CD4-positive, alpha-beta T cell (primary cell): ENCODE data around the gene ANXA6. TPM values are rescaled to one million over a fixed set of nuclear protein-coding genes. Genes with fewer than 3 reads are reported as not detected.
A peak's percentile ranks its signal among the peaks of the same experiment; 100 is the strongest.

Experiments used
- ATAC-seq: fragments of 200-7000 bp; cut with Tn5 transposase; one replicate; pipeline ENCODE4 v1.10.0; 2022; ENCODE audit warnings: mild to moderate bottlenecking; ENCODE audit not compliant: poor library complexity
- CTCF ChIA-PET: fragments of 350-600 bp; sonication (Branson Sonifier 250); formaldehyde crosslinking; loops from one replicate; lab custom pipeline; 2021; ENCODE audit warnings: antibody characterized with exemption, inconsistent platforms; lab: Charles Lee
- POLR2A ChIA-PET: fragments of 350-600 bp; sonication (Branson Sonifier 250); formaldehyde crosslinking; loops from one replicate; lab custom pipeline; 2021; ENCODE audit warnings: antibody characterized with exemption, inconsistent platforms; lab: Charles Lee
- DNase-seq, 14 experiments: peaks; one replicate each; pipeline ENCODE4 v3.0.0-alpha.2; 2013 to 2020; ENCODE audit warnings: mixed read lengths in 2 of 14
- H3K27ac ChIP-seq, 2 donors: one replicate each; pipeline versions ENCODE4 v1.5.1 to v1.7.0; 2013; ENCODE audit warnings: low read length in 2 of 2, low read depth in 1 of 2, mild to moderate bottlenecking in 1 of 2
- H3K27me3 ChIP-seq, 2 experiments: 1 replicate in 1 of 2; 2 replicates in 1 of 2; pipeline versions ENCODE4 v1.6.1 to v1.7.0; 2013; ENCODE audit warnings: low read length in 2 of 2, control low read depth in 1 of 2, mild to moderate bottlenecking in 1 of 2, moderate library complexity in 1 of 2; ENCODE audit not compliant: insufficient read depth in 2 of 2, control insufficient read depth in 1 of 2
- H3K36me3 ChIP-seq: one replicate; pipeline ENCODE4 v1.6.1; 2013; ENCODE audit warnings: low read length, control low read depth; ENCODE audit not compliant: insufficient read depth
- H3K4me1 ChIP-seq: one replicate; pipeline ENCODE4 v1.6.1; 2013; ENCODE audit warnings: low read length, control low read depth; ENCODE audit not compliant: insufficient read depth
- H3K4me3 ChIP-seq: one replicate; pipeline ENCODE4 v1.5.1; 2013; ENCODE audit warnings: mild to moderate bottlenecking, low read length, moderate library complexity
- H3K9me3 ChIP-seq, 2 experiments: 1 replicate in 1 of 2; 2 replicates in 1 of 2; pipeline versions ENCODE4 v1.6.1 to v1.7.0; 2013; ENCODE audit warnings: low read length in 2 of 2, mild to moderate bottlenecking in 2 of 2, control low read depth in 1 of 2, moderate library complexity in 1 of 2; ENCODE audit not compliant: control insufficient read depth in 1 of 2, insufficient read depth in 1 of 2
- H3K27ac Mint-ChIP-seq: one replicate; pipeline ENCODE4 v1.8.0; 2020; ENCODE audit warnings: mixed read lengths
- H3K27me3 Mint-ChIP-seq: one replicate; pipeline ENCODE4 v1.8.0; 2021; ENCODE audit warnings: mixed read lengths
- H3K36me3 Mint-ChIP-seq: one replicate; pipeline ENCODE4 v1.8.0; 2021; ENCODE audit warnings: low read depth, mixed read lengths
- H3K4me1 Mint-ChIP-seq: one replicate; pipeline ENCODE4 v1.8.0; 2021; ENCODE audit warnings: low read depth, mixed read lengths
- H3K4me3 Mint-ChIP-seq: one replicate; pipeline ENCODE4 v1.8.0; 2020; ENCODE audit warnings: mild to moderate bottlenecking, mixed read lengths
- H3K9me3 Mint-ChIP-seq: one replicate; pipeline ENCODE4 v1.8.0; 2020; ENCODE audit warnings: mixed read lengths
- intact Hi-C, 2 experiments: fragments of 100-400 bp; cut with DNase I in 1 of 2; cut with micrococcal nuclease in 1 of 2; formaldehyde crosslinking; loops; one replicate each; pipeline versions ENCODE4 v1.15.1 to v1.9.0; 2023 to 2025; cut with DNase I, micrococcal nuclease
- total RNA-seq, 174 experiments: library from RNA in 2 of 174; stranded (reverse) in 2 of 174; gene quantifications; one replicate each; pipeline ENCODE4 v1.2.3 and lab custom pipeline; 2021 to 2026
- TF ChIP-seq, protein P1 (sequence below): fragments of 200-600 bp; IDR thresholded peaks from one replicate; pipeline ENCODE4 v1.8.0; 2022; ENCODE audit warnings: antibody characterized with exemption, mild to moderate bottlenecking

The ANXA6 gene
- total RNA-seq, 2 experiments from 2014 or later, result 108 to 130 TPM

DNA sequence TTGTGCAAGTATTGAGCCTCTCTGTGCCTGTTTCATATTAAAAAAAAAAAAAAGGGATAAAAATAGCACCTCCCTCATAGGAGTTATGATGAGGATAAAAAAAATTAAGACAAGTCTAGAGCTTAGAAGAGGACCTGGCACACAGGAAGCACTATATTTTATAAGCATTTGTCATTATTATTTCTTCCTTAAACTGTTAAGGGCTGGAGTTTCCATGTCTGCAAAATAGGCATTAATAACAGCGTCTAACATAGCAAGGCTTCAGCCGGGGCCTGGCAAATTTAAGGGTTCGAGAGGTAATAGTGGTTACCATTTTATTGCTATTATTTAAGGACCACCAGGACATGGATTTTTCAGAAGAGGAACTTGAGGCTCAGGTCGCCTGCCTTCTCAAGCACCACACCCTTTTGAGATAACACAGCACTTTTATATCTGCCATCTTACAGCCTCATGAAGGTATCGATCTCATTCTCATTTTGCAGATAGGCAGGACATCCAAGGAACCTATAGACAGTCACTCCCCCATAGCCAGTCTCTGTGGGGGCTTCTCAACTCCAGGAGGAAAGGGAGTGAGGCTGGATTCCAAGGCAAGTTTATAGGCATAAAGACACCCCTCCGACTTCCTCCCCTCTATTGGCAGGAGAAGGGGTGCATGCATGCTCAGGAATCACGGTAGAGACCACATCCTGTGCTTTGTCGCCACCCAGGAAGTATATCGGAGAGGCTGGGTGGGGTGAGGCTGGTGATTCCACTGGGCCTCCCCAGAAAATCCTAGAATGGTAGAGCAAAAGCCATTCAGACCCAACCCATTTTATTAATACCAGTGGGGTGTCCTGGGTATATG, 2.4 kb downstream of the ANXA6 start:
- intact Hi-C loops, result loop anchor here in 1 of 2 experiments (2.0 to 5.0 kb wide), 3 partner anchors 14 to 97 kb away; partner anchors contain the start of gene GM2A
- ATAC-seq, result peak; percentile 60

DNA sequence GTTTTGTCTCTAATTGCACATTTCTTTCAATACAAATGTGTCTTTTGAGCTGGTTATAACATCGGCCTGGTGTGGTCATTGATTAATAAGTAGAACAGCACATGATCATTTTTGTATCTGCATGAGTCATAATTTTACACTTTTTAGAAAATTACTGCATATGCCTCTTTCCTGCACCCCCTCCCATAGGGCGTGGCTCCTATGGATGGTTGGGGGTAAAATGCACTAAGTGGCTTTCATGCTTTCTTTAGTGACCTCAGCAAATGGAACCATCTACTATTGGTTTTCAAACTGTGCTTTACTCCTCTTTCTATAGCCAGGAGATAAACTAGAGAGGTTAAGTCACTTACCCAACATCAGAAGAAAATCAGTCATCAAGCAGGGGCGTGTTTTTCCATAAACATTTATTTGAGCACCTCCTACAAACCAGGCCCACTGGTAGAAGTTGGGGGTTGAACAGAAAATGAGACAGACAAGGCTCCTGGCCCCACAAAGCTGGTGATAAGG, 3.8 kb downstream of the ANXA6 start:
- peaks cover 42% of the 10 kb centered on the region for H3K36me3 Mint-ChIP-seq
- peak overlapping the region; percentile 89 to 91 for H3K27ac ChIP-seq
- TF ChIP-seq, protein P1, sequence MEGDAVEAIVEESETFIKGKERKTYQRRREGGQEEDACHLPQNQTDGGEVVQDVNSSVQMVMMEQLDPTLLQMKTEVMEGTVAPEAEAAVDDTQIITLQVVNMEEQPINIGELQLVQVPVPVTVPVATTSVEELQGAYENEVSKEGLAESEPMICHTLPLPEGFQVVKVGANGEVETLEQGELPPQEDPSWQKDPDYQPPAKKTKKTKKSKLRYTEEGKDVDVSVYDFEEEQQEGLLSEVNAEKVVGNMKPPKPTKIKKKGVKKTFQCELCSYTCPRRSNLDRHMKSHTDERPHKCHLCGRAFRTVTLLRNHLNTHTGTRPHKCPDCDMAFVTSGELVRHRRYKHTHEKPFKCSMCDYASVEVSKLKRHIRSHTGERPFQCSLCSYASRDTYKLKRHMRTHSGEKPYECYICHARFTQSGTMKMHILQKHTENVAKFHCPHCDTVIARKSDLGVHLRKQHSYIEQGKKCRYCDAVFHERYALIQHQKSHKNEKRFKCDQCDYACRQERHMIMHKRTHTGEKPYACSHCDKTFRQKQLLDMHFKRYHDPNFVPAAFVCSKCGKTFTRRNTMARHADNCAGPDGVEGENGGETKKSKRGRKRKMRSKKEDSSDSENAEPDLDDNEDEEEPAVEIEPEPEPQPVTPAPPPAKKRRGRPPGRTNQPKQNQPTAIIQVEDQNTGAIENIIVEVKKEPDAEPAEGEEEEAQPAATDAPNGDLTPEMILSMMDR, result no peak
- ChIA-PET POLR2A (interaction anchor here (1.5 to 6.3 kb wide), 2 partner anchors 11 to 22 kb away, joined by 3 to 71 read pairs; no protein-coding TSS in a partner anchor), CTCF (interaction anchor here (0.5 to 4.7 kb wide), 5 partner anchors 11 to 1428 kb away, joined by 3 to 28 read pairs (median 7); no protein-coding TSS in a partner anchor)
- H3K36me3 ChIP-seq, result peaks cover 12% of the 10 kb centered on the region
- ATAC-seq (no peak), DNase-seq (peak in 2 of 14 experiments; percentile 27 to 50)
- H3K9me3 Mint-ChIP-seq, result no peaks in the 10 kb centered on the region
- no peaks in the 10 kb centered on the region for H3K9me3 ChIP-seq
- H3K4me3 Mint-ChIP-seq, result peak overlapping the region; percentile 40
- H3K4me1 ChIP-seq, result peaks cover 87% of the 10 kb centered on the region
- H3K4me3 ChIP-seq, result peak overlapping the region; percentile 99
- no peaks in the 10 kb centered on the region for H3K27me3 Mint-ChIP-seq
- H3K4me1 Mint-ChIP-seq, result peaks cover 92% of the 10 kb centered on the region
- H3K27me3 ChIP-seq, result no peaks in the 10 kb centered on the region
- peak overlapping the region; percentile 91 for H3K27ac Mint-ChIP-seq
- intact Hi-C loops, result loop anchor here in 1 of 2 experiments (2.0 kb wide), 1 partner anchor 13 kb away; no protein-coding TSS in a partner anchor

More for the DNA sequence above, 2.4 kb downstream of the ANXA6 start:
- ChIA-PET POLR2A (interaction anchor here (0.7 to 6.3 kb wide), 12 partner anchors 9 to 705 kb away, joined by 3 to 71 read pairs (median 4); partner anchors contain the start of gene GM2A), CTCF (interaction anchor here (1.4 to 4.7 kb wide), 5 partner anchors 10 to 40 kb away, joined by 4 to 28 read pairs (median 7); no protein-coding TSS in a partner anchor)
- no peaks in the 10 kb centered on the region for H3K27me3 ChIP-seq
- Mint-ChIP-seq H3K4me1 (peaks cover 88% of the 10 kb centered on the region), H3K36me3 (peaks cover 42% of the 10 kb centered on the region), H3K4me3 (peak overlapping the region; percentile 99), H3K27me3 (no peaks in the 10 kb centered on the region), H3K9me3 (no peaks in the 10 kb centered on the region), H3K27ac (peak overlapping the region; percentile 91)
- peaks cover 82% of the 10 kb centered on the region for H3K4me1 ChIP-seq
- TF ChIP-seq, protein P1, result no peak
- peak overlapping the region; percentile 99 for H3K4me3 ChIP-seq
- peak overlapping the region; percentile 89 to 91 for H3K27ac ChIP-seq
- peak in 12 of 14 experiments; percentile 36 to 89 (median 64) for DNase-seq
- no peaks in the 10 kb centered on the region for H3K9me3 ChIP-seq
- H3K36me3 ChIP-seq, result peaks cover 12% of the 10 kb centered on the region

DNA sequence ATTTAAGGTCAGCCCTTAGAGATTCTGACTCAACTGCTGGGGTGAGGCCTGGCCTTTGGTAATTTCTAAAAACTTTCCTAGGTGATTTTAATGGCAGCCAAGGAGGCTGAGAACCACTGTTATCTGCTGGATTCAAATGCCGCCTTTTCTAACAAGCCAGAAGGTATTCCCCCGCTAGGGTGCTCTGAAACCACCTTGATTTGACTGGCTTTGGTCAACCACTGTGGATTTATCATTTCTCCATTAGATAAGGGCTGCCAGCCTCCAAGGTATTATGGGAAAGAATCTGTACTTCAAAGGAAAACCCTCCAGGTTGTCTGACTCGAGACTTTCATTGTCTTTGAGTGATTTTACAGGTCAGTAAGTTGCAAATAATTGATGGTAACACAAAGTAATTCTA, 4.3 kb downstream of the ANXA6 start:
- peaks cover 92% of the 10 kb centered on the region for H3K4me1 Mint-ChIP-seq
- peak overlapping the region; percentile 91 for H3K27ac Mint-ChIP-seq
- no peaks in the 10 kb centered on the region for H3K9me3 Mint-ChIP-seq
- Histone ChIP-seq H3K9me3 (no peaks in the 10 kb centered on the region), H3K36me3 (peaks cover 12% of the 10 kb centered on the region), H3K4me3 (peak overlapping the region; percentile 99), H3K4me1 (peaks cover 87% of the 10 kb centered on the region), H3K27me3 (no peaks in the 10 kb centered on the region), H3K27ac (peak overlapping the region; percentile 89 to 91)
- H3K4me3 Mint-ChIP-seq, result peak overlapping the region; percentile 54
- DNase-seq (no peak), ATAC-seq (no peak)
- peaks cover 46% of the 10 kb centered on the region for H3K36me3 Mint-ChIP-seq
- H3K27me3 Mint-ChIP-seq, result no peaks in the 10 kb centered on the region
- POLR2A ChIA-PET, result interaction anchor here (0.8 to 6.3 kb wide), 4 partner anchors 11 to 54 kb away, joined by 3 to 71 read pairs (median 4); no protein-coding TSS in a partner anchor
- CTCF ChIA-PET, result interaction anchor here (1.9 to 4.7 kb wide), 3 partner anchors 12 to 27 kb away, joined by 7 to 28 read pairs (median 12); no protein-coding TSS in a partner anchor
- intact Hi-C loops, result no loop called here
- TF ChIP-seq, protein P1, result no peak
